Dendritic cell treated with granulocyte-macrophage colony-stimulating factor and Interleukin-4, amounts not matched to agents 40 ng/mL and 50 ng/mL, for 4 days (primary cell): ENCODE results near the gene TCEAL7.
A peak's percentile ranks its signal among the peaks of the same experiment; 100 is the strongest.
"Not testable (repeated sequence)": the region's sequence is repeated elsewhere in the genome, so short reads cannot be mapped to it uniquely, and the experiment has no call there.

Experiments
- H3K27ac Mint-ChIP-seq: one replicate; pipeline ENCODE4 v1.8.0; 2022; ENCODE audit warnings: mild to moderate bottlenecking, mixed read lengths
- H3K27me3 Mint-ChIP-seq: one replicate; pipeline ENCODE4 v1.8.0; 2022; ENCODE audit warnings: mild to moderate bottlenecking, mixed read lengths
- H3K36me3 Mint-ChIP-seq: one replicate; pipeline ENCODE4 v1.8.0; 2022; ENCODE audit warnings: low read depth, mixed read lengths
- H3K4me1 Mint-ChIP-seq: one replicate; pipeline ENCODE4 v1.8.0; 2022; ENCODE audit warnings: low read depth, mixed read lengths
- H3K4me3 Mint-ChIP-seq: one replicate; pipeline ENCODE4 v1.8.0; 2022; ENCODE audit warnings: mild to moderate bottlenecking, moderate library complexity, mixed read lengths
- H3K9me3 Mint-ChIP-seq: one replicate; pipeline ENCODE4 v1.8.0; 2022; ENCODE audit warnings: mixed read lengths
- intact Hi-C: fragments of 100-400 bp; cut with micrococcal nuclease; formaldehyde crosslinking; loops from one replicate; pipeline ENCODE4 v1.15.0; 2022

TCEAL7 gene, protein sequence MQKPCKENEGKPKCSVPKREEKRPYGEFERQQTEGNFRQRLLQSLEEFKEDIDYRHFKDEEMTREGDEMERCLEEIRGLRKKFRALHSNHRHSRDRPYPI

DNA sequence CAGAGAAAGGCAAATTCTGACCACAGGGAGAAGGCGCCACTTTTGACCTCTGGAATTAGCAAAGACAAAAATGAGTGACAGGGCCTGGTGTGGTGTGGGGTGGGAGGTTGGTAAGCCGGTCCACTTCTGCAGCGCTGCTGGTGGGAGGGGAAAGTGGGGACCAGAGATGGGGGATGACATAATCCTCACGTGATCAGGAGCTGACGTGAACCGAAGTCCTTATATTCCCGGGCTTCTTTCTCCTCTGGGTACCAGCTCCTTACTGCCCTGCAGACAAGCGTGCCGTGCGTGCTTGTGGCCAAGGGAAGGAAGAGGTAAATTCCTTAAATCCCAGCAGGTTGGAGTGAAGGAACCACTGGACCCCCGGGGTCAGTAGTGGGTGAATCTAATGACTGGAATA, at the start of gene TCEAL7:
Gene TCEAL7 (plus strand): TSS at position 249 of the 400 bp plus-strand sequence. CDS start 1,165 bp downstream, outside the sequence.
- H3K27ac Mint-ChIP-seq = no peak within 1 kb of the TSS
- no peaks in the 10 kb centered on the region for H3K9me3 Mint-ChIP-seq
- H3K4me3 Mint-ChIP-seq = no peak within 1 kb of the TSS

DNA sequence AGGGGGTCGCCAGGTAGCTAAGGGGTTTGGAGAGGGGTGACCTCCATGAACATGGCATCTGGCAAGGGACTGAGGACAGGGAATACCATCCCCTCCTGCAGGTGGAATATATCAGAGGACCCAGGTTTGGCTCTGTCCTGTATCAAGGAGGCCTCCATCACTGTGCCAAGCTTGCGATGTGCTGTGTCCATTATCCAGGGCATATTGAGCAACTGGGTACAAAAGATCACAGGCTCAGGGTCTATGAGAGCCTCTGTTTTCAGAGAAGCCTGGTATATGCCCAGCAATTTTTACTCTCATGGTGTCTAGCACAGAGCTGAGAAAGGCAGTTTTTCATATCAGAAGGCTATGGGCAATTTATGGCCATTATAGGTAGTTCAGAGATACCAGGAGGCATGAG, 36.9 kb upstream of the TCEAL7 start:
- Mint-ChIP-seq H3K27me3 (no peaks in the 10 kb centered on the region), H3K4me3 (no peak overlapping the region), H3K9me3 (no peaks in the 10 kb centered on the region), H3K36me3 (no peaks in the 10 kb centered on the region), H3K4me1 (no peaks in the 10 kb centered on the region), H3K27ac (no peak overlapping the region)
- intact Hi-C loops = no loop called here

More for the DNA sequence above, at the start of gene TCEAL7:
- Mint-ChIP-seq H3K4me1 (no peaks in the 10 kb centered on the region), H3K27me3 (peaks cover 22% of the 10 kb centered on the region), H3K36me3 (no peaks in the 10 kb centered on the region)
- intact Hi-C loops = no loop called here

GRCh38 chrX:103304705-103305104, 25.3 kb upstream of the TCEAL7 start:
- intact Hi-C loops = no loop called here
- H3K4me1 Mint-ChIP-seq = no peaks in the 10 kb centered on the region
- no peak overlapping the region for H3K27ac Mint-ChIP-seq
- H3K9me3 Mint-ChIP-seq = no peaks in the 10 kb centered on the region
- no peak overlapping the region for H3K4me3 Mint-ChIP-seq
- no peaks in the 10 kb centered on the region for H3K36me3 Mint-ChIP-seq
- peaks cover 2% of the 10 kb centered on the region for H3K27me3 Mint-ChIP-seq

- H3K4me3 Mint-ChIP-seq, H3K27me3 Mint-ChIP-seq, H3K27ac Mint-ChIP-seq, H3K4me1 Mint-ChIP-seq, H3K36me3 Mint-ChIP-seq, H3K9me3 Mint-ChIP-seq, intact Hi-C loops: not testable (repeated sequence)
These were observed 24.4 kb upstream of the TCEAL7 start for GRCh38 chrX:103305666-103306065.

DNA sequence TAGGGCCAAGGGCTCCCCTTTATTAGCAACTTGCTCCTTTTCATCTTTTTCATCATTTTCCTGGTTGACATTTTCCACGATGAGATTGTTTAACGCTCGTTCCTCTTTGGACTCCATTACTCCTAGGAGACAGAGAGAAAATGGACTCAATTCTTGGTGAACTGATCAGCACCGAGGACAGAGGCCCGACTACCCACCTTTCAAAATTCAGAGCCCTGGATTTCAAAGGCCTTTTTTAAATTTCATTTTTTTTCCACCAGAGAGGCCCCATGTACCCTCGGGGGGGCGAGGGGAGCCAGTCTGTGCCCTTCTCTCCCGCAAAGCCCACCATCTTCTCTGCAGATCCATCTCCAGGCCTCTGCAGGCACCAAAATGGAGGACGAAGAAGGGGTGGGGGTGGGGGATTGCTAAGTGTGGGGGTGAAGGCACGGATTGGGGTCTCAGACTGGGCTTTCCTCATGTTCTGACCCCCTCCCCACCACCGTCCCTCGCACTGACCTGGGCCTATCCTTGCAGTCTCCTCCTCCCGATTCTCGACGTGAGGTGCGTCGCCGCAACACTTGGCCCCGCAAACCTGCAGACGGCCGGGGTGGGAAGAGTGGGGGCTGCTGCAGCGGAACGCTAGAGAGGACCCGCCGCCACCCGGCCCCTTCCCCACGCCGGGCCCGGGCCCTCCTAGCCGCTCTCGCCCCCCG, 20.0 kb upstream of the TCEAL7 start:
- Mint-ChIP-seq H3K27me3 (peaks cover 12% of the 10 kb centered on the region), H3K9me3 (no peaks in the 10 kb centered on the region), H3K4me1 (peaks cover 5% of the 10 kb centered on the region), H3K27ac (no peak overlapping the region), H3K4me3 (peak overlapping the region; percentile 4), H3K36me3 (no peaks in the 10 kb centered on the region)
- intact Hi-C loops = no loop called here

DNA sequence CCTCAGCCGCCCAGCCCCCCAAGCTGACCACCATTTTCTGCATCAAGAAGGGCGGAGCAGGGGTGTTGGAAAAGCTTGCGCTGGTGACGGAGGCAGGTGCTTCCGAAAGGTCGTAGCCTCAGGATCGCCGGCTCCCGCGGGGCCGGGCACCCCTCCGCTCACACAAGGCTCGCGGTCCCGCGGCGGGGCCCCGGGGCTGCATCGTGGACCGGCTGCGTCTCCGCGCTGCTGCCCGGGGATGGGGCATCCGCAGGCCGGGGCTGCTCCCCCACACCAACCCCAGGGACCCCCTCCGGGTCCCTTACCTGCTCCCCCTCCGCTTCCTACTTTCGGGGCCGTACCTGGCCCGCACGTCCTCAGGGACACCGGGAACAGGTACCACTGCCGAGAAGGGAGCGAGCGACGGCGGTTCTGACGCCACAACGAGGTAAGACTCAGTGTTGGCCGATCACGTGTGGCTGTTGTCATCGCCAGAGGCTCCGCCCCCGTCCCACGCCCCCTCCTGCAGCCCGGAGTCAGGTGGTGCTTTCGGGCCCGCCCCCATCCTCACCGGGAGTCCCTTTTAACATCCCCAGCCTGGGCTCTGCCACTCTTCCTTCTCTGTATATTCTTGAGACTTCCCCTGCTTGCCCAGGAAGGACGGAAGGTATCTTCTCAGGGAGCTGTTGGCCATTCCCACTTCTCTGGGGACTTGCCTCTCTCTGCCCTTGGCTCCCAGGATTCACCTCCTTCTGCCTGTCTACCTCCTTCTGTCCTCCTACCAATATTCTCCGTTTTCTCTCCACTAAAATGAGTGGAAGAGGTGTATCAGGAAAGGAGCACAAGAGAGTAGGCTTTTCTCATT, 19.3 kb upstream of the TCEAL7 start, which contains the start of gene BEX2:
Gene BEX2 (minus strand): TSS at position 436 of the 844 bp plus-strand sequence. CDS start 1,014 bp downstream, outside the sequence.
- intact Hi-C loops = no loop called here
- peak within 1 kb of the TSS; percentile 67 for H3K4me3 Mint-ChIP-seq
- no peaks in the 10 kb centered on the region for H3K36me3 Mint-ChIP-seq
- H3K27ac Mint-ChIP-seq = no peak within 1 kb of the TSS
- H3K27me3 Mint-ChIP-seq = peaks cover 12% of the 10 kb centered on the region
- H3K4me1 Mint-ChIP-seq = peaks cover 5% of the 10 kb centered on the region
- no peaks in the 10 kb centered on the region for H3K9me3 Mint-ChIP-seq

GRCh38 chrX:103311399-103311780, 18.6 kb upstream of the TCEAL7 start:
- H3K36me3 Mint-ChIP-seq = no peaks in the 10 kb centered on the region
- intact Hi-C loops = no loop called here
- peaks cover 12% of the 10 kb centered on the region for H3K27me3 Mint-ChIP-seq
- H3K4me1 Mint-ChIP-seq = peaks cover 5% of the 10 kb centered on the region
- no peak overlapping the region for H3K27ac Mint-ChIP-seq
- H3K4me3 Mint-ChIP-seq = no peak overlapping the region
- H3K9me3 Mint-ChIP-seq = no peaks in the 10 kb centered on the region

DNA sequence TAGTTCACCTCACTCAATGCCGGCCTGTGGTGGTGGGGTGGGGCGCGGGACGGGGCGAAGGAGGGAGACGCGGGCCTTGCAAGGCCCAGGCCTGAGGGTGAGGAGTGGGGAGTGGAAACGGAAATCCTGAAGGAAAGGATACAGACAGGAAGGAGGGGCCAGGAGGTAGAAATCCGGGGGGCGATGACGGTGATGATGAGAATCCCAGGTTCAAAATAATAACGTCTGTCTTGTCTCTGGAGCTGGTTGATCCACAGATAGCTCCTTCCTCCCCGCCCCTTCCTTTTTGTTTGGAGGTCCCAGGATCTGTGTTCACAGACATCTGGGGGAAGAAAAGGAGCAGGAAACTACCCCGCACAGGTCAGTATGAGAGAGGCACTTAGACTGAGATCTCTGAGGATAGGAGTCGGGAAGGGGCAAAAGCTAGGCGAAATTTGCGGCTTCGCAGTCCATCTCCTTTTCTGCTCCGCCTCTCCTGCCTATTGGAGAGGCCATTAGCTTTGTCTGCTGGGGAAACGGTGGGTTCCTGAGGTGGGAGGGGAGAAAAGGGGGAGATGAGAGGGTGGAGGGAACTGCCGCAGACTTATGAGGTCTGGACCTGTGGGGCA, 746 bp downstream of the TCEAL7 start:
- Mint-ChIP-seq H3K27me3 (peaks cover 22% of the 10 kb centered on the region), H3K4me1 (no peaks in the 10 kb centered on the region), H3K9me3 (no peaks in the 10 kb centered on the region), H3K27ac (no peak overlapping the region), H3K4me3 (no peak overlapping the region), H3K36me3 (no peaks in the 10 kb centered on the region)
- intact Hi-C loops = no loop called here

DNA sequence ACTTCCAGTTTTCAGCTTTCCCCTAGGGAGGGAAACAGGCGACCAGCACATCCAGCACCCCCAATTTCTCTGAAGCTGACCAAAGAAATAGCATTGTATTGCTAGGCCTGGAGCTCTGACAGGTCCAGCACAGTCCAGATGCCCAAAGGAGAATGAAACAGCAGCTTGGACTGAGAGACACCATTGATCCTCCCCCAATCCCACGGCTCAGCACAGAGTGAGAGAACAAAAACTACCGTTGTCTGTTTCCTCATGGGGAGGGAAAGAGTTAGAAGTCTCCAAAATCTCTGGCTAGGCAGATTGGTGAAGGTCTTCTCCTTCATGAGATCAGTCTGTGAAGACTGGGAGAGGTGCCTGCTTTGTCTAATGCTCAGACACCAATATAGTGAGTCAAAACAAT, 8.6 kb downstream of the TCEAL7 start:
- no peaks in the 10 kb centered on the region for H3K9me3 Mint-ChIP-seq
- intact Hi-C loops = no loop called here
- H3K36me3 Mint-ChIP-seq = no peaks in the 10 kb centered on the region
- no peaks in the 10 kb centered on the region for H3K4me1 Mint-ChIP-seq
- no peaks in the 10 kb centered on the region for H3K27me3 Mint-ChIP-seq
- H3K4me3 Mint-ChIP-seq = no peak overlapping the region
- H3K27ac Mint-ChIP-seq = no peak overlapping the region

GRCh38 chrX:103343105-103343504, 13.1 kb downstream of the TCEAL7 start:
- Mint-ChIP-seq H3K36me3 (no peaks in the 10 kb centered on the region), H3K9me3 (no peaks in the 10 kb centered on the region), H3K4me1 (no peaks in the 10 kb centered on the region), H3K4me3 (no peak overlapping the region), H3K27me3 (peaks cover 1% of the 10 kb centered on the region), H3K27ac (no peak overlapping the region)
- intact Hi-C loops = loop anchor here (1.0 kb wide), 1 partner anchor 121 kb away; no protein-coding TSS in a partner anchor

DNA sequence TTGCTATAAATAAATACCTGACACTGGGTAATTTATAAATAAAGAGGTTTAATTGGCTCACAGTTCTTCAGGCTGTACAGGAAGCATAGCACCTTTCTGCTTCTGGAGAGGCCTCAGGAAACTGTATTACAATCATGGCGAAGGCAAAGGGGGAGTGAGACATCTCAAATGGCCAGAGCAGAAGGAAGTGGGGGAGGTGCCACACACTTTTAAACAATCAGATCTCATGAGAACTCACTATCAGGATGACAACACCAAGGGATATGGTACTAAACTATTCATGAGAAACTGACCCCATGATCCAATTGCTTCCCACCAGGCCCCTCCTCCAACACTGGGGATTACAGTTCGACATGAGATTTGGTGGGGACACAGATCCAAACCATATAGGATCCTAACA, 14.6 kb downstream of the TCEAL7 start:
- Mint-ChIP-seq H3K27me3 (peaks cover 5% of the 10 kb centered on the region), H3K4me3 (no peak overlapping the region), H3K27ac (no peak overlapping the region), H3K9me3 (no peaks in the 10 kb centered on the region), H3K36me3 (no peaks in the 10 kb centered on the region), H3K4me1 (no peaks in the 10 kb centered on the region)
- intact Hi-C loops = no loop called here

- Mint-ChIP-seq H3K4me1 (no peaks in the 10 kb centered on the region), H3K36me3 (no peaks in the 10 kb centered on the region), H3K27me3 (peaks cover 5% of the 10 kb centered on the region), H3K27ac (no peak overlapping the region), H3K4me3 (no peak overlapping the region), H3K9me3 (no peaks in the 10 kb centered on the region)
- intact Hi-C loops = no loop called here
These were observed 17.8 kb downstream of the TCEAL7 start for GRCh38 chrX:103347682-103348397.

DNA sequence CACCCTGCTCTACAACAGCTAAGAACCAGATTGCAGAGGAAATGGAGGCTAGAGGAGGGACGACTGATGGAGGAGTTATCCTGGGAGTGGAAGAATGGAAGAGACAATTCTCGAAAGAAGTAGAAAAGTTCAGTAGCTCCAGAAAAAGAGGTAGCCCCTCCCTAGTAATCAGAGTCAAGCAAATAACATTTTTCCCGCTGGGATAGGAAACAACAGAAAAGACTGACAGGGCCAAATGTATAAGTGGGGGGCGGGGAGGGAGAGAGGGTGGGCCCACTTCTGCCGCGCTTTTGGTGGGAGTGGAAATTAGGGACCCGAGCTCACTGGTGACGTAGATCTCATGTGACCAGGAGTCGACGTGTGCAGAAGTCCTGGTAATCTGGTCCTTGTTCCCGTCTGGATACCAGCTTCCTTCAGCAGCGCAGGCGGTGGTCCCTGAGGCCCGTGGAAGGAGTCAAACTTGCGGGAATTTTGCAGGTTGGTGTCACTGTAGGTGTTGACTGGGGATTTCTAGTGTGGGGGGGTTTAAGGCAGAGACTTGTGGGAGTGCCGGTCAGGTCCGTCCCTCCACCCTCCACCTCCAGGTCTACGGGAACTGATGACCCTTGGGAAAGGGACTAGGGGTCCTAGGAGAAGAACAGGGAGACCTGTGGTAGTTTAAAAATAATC, 26.2 kb downstream of the TCEAL7 start, which contains the start of gene TCEAL9:
Gene TCEAL9 (plus strand): TSS at position 377 of the 669 bp plus-strand sequence. CDS start 1,179 bp downstream, outside the sequence.
- H3K27me3 Mint-ChIP-seq = peaks cover 2% of the 10 kb centered on the region
- H3K27ac Mint-ChIP-seq = peak within 1 kb of the TSS; percentile 77
- H3K4me3 Mint-ChIP-seq = peak within 1 kb of the TSS; percentile 87
- no peaks in the 10 kb centered on the region for H3K36me3 Mint-ChIP-seq
- intact Hi-C loops = no loop called here
- peaks cover 18% of the 10 kb centered on the region for H3K4me1 Mint-ChIP-seq
- no peaks in the 10 kb centered on the region for H3K9me3 Mint-ChIP-seq
